HG03520 (cell line): Measurements from ENCODE around the gene NHLH2.

Source experiments
- ATAC-seq: cut with Tn5 transposase; IDR thresholded peaks from one replicate; pipeline ENCODE4 v1.9.1; 2021; ENCODE audit warnings: mild to moderate bottlenecking, moderate library complexity; ENCODE audit not compliant: unreplicated experiment

NHLH2 gene

DNA sequence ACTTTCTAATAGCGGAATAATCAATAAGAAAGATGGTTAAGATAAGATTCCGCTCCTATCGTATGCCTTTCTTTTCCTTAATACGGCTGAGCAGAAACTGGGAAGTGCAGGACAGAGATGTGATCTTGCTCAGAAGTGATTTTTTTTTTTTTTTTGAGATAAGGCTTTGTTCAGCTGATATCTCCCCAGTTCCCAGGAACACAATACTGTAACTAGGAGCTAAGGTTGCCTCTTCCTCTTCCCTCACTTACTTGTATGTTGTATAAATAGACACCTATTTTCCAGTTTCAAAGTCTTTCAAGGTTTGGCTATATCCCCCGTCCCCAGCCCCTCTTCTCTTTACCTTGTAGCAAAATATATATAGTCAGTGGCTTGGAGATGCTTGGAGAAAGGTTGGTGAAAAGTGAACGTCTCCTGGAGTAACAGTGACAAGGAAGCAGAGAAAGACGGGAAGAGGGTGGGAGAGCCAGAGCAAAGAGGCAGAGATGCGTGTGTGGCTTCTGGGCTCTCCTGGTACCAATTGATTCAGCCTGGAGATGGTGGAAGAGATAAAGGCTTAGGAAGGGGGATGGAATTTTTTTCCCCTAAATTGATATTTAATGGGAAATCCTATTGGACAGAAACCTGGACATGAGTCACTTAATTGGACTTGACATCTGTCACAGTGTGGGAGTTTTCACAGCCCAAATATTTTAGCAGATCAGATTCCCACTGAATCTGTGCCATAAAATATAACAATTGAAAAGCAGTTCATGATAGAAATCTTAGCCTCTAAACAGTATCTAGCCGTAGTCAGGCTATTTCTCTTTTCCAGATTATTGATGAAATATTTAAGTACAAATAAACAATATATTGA is at the start of gene NHLH2:
NHLH2 (minus strand) TSS at position 522 of the 856 bp plus-strand sequence. CDS start 2,754 bp downstream, outside the sequence.
- ATAC-seq = no peak

DNA sequence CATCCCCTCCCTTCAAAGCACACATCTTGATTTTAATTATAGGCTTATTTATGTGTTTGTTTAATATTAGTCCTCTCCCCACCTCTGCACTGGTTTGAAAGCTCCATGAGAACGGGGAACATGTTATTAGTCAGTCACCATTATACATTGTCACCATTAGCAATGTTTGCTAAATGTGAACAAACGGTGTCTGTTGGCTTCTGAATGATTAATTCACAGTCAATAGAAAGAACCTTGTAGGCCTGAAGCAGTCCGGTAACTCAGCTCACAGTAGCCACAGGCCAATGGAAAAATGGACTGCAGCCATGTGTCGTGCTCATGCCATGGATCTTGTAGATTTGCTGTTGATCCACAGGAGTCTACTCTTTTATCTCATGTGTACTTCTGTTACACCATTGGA is 49.7 kb upstream of the NHLH2 start:
- ATAC-seq = no peak

DNA sequence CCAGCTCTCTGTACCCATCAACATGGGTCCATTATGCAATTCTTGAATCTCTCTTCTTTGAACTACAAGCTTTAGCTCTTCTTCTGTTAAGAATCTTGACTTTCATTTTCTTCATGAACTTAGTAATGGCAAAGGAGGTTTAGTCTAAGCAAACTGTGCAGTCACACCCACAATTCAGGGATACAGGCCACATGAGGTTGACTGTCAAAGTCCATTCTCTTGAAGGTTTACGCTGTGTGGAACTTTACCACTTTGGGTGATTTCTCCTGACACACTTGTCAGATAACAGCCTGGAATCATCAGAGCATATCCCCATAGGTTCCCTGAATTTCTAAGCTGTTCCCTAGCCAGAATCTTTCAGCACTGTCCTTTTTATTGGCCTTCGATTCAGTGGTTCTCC is 48.0 kb upstream of the NHLH2 start:
- no peak for ATAC-seq

DNA sequence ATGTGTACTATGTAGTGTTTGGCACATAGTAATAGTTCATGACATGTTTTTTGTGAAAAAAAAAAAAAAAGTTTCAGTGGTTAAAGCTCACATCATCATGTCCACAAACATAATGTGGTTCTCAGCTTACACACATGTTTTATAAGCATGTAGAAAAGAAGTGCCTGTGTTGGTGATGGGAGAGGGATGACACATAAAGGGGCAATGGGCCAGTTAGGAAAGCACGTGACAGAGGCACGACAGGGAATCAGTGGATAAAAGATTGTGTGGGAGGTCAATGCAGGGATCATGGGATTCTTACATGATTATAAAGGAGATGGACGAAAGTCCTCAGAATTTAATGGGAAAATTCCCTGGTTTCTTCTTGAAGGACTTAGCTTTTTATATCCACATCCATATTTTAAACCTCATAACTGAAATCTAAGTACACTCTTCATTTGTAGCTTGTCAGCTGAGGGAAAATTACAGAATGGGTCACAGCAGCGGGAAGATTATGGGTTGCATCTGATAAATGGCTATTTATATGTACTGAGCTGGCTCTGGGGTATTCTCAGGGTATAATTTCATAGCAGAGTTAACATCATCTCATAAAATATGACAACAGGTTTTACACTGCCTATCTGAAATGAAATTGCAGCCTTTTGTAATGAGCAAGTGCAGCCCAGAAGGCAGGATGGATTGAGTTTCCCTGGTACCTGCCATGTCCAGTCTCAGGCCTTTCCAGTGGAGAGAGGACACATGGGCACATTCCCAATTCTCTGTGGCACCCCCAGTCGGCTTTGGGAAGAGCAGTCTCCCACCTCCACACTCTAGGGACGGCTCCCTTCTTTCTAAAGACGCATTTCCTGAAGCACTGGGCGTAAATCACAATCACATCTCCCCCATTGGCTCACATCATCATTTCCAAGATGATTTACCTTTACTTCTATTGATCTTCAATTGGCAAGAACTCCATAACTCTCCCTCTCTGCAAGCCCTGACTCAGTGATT is 42.3 kb upstream of the NHLH2 start:
- ATAC-seq = no peak

DNA sequence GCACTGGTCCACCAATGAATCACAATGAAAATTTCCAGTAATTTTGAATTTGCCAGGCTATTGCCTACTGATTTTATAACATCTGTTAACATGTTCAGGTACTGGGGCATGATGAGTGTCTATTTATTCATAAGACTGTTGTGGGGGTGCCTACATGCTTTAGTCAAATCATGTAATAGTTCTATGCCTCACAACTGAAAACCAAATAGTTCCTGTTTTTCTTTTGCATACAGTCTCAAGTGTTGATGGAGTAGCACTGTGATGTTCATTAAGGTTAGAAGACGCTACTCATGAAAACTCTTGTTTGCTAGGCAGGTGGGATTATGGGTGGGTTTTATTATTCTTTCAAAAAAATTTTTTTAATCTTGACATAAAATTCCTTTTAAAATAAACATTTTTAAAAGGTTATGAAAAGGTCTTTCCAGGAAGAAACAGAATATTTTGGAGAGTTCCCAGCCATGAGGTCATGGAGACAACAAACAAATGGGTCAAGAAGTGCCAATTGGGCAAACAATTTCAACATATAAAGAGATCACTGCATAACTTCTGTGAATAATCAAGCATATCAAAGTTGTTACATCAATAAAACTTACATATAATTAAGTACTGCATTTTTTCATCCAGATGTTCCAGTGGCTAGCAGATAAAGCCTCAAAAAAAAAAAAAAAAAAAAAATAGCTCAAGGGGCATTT is 40.2 kb upstream of the NHLH2 start:
- ATAC-seq = no peak

DNA sequence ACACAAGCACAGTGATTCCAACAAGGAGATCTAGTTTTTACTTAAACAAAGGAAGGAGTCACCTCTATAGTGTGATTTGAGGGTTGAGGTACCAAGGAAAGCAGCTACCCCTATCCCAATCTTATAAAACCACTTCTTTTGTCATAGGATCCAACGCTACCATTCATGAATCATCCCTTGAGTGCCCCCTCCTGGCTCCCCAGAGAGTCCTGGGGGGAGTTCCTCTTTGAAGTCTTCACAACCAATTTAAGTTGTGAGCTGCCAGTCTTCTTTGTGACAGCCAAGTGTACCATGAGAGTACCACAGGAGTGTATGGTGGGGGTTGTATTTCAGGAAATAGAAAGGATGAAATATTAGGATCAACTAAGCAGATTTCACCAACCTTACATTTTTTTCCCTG is 39.1 kb upstream of the NHLH2 start:
- ATAC-seq = no peak

DNA sequence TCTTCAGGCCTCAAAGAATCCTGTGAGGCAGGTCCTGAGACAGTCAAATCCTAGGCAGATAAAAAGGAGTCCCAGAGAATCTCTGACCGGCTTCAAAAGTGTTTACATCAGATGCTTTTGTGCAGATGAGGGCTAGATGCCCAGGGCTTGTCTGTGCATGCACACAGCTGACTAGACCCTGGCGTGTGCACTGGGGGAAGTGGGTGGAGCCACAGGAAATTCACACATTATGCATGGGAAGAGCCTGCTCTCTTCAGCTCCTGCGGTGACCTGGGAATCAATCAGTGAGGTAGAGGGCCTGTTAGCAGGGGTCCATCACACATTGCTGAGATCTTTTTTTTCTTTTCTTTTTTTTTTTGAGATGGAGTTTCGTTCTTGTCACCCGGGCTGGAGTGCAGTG is 36.6 kb upstream of the NHLH2 start:
- ATAC-seq = no peak

DNA sequence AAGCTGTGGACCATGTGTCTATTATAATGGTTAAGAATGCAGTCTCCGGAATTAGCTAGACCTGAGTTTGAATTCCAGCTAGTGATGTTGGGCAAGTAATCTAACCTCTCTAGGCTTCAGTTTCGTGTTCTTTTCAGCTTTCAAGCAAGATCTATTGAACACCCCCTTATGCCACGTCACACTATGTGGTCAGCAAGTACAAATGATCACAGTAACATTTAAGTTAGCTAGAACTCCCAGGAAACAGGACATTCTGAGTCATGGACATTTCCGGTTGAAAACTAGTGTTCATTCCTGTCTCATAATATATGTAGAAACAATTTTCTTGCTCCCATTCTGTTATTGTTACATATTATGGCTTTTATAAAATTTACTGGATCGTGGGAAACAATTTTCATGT is 34.0 kb upstream of the NHLH2 start:
- ATAC-seq = no peak

DNA sequence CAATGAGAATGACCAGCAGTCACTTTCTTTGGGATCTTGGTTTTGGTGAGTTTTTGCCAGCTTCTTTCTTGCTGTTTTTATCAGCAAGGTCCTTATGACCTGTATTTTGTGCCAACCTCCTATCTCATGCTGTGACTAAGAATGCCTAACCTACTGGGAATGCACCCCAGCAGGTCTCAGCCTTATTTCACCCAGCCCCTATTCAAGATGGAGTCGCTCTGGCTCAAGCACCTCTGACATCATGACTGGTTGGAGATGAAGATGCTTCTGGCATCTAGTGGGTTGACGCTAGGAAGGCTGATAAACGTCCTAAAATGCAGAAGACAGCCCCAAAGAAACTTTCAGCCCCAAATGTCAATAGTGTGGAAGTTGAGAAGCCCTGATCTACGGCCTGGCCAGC is 33.6 kb upstream of the NHLH2 start:
- no peak for ATAC-seq

DNA sequence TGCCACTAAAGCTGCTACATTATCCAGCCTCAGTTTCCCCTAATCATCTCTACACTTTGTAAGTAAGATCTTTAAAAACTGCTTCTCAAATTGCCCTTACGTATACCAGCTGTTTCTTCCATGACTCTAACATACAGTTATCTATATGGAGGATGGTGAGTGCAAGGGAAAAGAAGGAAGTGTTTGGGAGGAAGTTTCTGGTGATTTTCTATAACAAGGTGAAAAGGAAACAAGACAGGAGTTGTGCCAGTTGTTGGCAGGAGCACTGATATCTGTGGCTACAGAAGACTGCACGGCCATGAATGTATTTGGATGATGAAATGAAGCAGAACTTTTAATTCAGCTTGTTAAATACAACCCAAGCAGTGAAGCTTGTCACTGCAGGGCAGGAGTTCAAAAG is 32.3 kb upstream of the NHLH2 start:
- ATAC-seq = no peak

DNA sequence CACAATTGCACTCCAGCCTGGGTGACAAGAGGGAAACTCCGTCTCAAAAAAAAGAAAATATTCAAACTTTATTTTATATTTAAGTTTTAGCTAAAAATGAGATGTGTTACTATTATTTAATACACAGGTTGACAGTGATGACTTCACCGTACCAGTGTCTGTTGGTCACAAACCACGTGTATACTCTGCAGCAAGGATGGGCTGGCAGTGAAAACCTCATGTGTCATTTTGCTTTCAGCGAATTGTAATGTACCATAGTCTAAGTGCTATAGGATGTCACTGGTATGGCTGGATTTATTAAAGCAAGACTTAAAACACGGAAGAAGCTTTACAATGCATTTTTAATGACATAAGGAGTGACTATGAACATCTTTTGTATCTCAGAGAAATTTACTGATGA is 28.1 kb upstream of the NHLH2 start:
- no peak for ATAC-seq

DNA sequence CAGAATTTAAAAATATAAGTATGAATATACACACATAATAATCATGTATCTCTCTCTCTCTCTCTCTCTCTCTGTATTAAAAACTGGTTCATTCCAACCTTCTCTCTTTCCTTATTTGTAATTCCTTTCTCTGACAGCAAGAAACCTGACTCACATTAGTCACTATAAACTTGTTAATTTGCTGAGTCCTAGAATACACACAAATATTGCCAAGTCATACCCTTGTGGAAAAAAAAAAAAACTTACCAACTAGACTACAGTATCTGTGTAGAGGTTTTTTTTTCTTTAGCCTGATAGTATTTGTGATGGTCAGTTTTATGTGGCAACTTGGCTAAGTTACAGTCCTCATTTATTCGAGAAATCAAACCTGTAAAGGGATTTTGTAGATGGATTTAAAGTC is 26.3 kb upstream of the NHLH2 start:
- no peak for ATAC-seq

DNA sequence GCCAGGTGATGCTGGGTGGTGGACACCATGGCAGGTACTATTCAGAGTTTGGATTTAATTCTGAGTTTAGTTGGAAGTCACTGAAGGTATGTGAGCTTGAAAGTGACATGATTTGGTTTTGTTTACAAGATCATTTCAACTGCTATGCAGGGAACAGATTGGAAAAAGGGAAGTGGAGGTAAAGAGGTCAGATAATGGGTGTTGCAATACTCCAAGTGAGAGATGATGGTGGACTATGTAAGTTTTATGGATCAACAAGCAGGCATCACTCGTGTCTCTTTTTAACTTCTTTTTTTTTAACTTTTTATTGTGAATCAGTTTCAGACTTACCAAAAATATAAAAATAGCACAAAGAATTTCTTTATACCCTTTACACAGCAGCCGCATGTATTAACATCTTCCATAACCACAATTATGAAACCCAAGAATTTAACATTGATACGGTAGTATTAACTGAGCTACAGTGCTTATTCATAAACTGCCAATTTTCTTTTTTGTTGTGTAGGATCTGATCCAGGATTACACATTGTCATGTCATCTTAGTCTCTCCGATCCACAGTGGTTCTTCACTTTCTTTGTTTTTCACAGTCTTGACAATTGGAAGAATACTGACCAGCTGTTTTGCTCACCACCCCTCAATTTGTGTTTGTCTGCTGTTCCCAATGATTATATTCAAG is 24.9 kb upstream of the NHLH2 start:
- no peak for ATAC-seq

DNA sequence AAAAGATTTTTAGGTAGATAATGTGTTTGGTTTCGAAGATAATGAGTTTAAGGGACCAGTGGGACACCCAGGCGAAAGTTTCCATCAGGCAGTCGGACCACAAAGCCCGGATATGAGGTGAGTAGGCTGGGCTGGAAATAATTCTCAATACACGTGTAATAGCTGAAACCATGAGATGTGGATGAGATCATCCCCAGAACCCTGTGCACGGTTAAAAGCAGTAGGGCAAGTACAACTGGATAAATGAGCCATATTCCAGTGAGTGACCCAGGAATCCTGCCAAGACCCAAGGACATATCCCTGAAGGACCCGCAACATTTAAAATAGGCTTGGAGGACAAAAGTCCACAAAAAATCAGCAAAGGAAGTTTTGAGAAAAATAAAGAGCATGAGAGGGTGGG is 21.5 kb upstream of the NHLH2 start:
- no peak for ATAC-seq

DNA sequence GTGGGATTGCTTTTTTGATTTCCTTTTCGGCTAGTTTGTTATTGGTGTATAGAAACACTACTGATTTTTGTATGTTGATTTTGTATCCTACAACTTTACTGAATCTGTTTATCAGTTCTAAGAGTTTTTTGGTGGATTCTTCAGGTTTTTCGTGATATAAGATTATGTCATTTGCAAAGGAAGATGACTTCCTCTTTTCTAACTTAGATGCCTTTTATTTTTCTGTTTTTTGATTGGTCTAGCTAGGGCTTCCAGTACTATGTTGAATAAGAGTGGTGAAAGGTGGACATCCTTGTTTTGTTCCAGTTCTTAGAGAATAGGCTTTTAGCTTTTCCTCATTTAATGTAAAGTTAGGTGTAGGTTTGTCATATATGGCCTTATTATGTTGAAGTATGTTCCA is 13.1 kb upstream of the NHLH2 start:
- no peak for ATAC-seq

DNA sequence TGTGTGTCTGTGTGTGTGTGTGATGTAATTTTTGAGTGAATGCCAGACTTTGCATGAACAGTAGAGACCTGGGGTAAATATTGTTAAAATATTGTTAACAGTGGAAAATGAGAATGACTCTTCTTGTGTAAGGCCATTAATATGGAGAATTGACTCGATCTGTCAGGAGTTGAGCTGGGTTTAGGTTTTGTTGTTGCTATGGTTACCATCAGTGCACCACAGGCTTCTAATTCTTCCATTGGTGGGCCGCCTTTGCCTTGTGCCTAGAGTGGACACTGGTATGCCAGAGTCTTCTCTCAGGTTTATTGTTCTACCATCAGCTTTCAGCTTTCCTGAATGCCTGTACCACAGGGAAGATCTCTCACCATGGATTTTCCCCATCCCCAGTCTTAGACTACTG is 10.0 kb upstream of the NHLH2 start:
- no peak for ATAC-seq

DNA sequence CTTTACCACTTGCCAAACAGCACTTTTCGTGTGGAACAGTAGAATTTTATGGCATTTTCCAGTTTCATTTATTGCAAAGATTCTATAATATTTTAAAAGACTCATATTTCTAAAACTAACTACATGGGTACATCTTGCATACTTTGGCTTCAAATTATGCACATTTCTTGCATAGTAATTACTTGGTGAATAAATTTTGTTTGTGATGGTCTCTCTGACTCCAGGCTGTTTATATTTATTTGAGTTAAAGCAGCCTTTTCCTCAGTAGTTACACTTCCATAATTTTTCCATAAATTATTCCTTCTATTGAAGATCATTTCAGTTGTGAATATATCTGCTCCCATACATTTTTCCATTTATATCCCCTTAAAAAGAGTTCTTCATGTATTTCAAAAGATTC is 6.9 kb upstream of the NHLH2 start:
- ATAC-seq = no peak

DNA sequence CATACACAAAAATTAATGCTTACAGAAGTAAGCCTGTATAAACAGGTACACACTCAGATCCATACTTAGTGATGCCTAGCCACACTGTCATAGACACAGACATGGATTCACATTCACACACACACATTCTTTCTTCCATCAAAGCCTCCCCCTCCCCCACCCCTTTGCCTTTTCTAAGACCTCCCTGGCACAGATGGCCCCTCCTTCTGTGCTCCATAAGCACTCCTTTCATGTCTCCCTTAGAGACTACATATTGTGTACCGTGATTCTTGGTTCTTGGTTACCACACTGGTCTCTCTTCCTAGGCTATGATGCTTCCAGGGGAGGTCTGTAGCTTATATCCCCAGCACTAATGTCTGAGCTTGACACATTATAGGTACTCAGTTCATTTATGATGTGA is 2.0 kb upstream of the NHLH2 start:
- no peak for ATAC-seq

DNA sequence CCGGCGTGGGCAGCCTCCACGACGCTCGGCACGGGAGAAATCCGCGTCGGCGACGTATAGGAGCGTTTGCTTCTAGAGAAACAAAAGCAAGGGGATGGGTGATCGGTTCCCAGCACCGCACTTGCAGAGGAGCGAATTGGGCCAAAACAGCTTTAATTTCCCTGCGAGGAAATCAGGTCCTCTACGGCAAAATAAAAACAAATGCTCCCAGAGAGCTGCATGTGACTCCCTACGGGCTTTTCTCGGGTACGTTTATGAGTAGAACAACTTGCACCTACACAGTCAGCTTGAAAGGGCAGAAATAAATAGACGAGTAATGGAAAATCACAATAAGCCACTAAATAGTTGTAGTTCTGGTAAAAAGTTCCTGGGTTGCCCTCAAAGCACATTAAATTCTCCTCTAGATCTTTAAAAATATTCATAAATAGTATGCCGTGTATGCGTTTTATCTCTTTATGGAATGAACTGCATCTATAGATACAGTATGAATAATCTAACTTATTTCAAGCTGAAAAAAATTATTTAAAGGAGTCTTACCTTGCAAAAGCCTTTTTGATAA is 1.2 kb downstream of the NHLH2 start:
- no peak for ATAC-seq

DNA sequence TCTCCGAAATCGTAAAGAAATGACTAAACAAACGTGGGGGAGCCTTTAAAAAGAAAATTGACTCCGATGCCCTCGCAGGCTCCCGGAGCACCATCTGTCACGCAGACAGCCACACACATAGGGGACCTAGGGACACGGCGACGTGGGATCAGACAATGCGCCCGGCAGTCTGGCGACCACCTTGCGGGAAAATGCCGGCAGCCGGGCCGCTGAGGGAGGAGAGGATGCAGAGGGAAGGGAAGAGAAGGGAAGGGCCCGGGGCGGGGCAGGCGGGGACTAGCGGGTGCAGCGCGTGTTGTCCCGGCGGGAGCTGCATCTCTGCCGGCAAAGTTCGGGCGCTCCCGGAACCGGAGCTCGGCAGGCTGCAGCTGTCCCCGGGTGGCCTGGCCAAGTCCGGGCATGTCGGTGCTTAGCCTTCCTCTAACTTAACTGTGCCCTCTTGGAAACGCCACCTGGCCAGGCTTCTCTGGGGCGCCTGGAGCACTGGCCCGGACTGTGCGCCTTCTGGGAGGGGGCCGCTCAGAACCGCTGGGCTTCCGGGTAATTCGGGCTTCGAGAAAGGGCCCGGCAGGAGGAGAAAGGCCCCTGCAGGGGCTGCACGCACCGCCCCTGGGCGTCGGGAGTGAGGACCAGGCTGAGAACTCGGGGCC is 1.8 kb downstream of the NHLH2 start:
- ATAC-seq = no peak
